AG10803 (cell line): ENCODE data around the gene AKNA.

Experiments
- DNase-seq: peaks from one replicate; pipeline ENCODE4 v3.0.0; 2010; ENCODE audit warnings: low read depth
- H3K4me3 ChIP-seq: 2 replicates; pipeline ENCODE4 v1.5.1; 2011; ENCODE audit warnings: mild to moderate bottlenecking, low read length, control low read depth
- TF ChIP-seq, protein P1 (sequence below): conservative IDR thresholded peaks from 2 replicates; pipeline ENCODE4 v1.5.1; 2011; ENCODE audit warnings: mild to moderate bottlenecking, low read length, control low read depth, inconsistent platforms

The AKNA gene, protein sequence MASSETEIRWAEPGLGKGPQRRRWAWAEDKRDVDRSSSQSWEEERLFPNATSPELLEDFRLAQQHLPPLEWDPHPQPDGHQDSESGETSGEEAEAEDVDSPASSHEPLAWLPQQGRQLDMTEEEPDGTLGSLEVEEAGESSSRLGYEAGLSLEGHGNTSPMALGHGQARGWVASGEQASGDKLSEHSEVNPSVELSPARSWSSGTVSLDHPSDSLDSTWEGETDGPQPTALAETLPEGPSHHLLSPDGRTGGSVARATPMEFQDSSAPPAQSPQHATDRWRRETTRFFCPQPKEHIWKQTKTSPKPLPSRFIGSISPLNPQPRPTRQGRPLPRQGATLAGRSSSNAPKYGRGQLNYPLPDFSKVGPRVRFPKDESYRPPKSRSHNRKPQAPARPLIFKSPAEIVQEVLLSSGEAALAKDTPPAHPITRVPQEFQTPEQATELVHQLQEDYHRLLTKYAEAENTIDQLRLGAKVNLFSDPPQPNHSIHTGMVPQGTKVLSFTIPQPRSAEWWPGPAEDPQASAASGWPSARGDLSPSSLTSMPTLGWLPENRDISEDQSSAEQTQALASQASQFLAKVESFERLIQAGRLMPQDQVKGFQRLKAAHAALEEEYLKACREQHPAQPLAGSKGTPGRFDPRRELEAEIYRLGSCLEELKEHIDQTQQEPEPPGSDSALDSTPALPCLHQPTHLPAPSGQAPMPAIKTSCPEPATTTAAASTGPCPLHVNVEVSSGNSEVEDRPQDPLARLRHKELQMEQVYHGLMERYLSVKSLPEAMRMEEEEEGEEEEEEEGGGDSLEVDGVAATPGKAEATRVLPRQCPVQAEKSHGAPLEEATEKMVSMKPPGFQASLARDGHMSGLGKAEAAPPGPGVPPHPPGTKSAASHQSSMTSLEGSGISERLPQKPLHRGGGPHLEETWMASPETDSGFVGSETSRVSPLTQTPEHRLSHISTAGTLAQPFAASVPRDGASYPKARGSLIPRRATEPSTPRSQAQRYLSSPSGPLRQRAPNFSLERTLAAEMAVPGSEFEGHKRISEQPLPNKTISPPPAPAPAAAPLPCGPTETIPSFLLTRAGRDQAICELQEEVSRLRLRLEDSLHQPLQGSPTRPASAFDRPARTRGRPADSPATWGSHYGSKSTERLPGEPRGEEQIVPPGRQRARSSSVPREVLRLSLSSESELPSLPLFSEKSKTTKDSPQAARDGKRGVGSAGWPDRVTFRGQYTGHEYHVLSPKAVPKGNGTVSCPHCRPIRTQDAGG (N-terminal part only)

DNA sequence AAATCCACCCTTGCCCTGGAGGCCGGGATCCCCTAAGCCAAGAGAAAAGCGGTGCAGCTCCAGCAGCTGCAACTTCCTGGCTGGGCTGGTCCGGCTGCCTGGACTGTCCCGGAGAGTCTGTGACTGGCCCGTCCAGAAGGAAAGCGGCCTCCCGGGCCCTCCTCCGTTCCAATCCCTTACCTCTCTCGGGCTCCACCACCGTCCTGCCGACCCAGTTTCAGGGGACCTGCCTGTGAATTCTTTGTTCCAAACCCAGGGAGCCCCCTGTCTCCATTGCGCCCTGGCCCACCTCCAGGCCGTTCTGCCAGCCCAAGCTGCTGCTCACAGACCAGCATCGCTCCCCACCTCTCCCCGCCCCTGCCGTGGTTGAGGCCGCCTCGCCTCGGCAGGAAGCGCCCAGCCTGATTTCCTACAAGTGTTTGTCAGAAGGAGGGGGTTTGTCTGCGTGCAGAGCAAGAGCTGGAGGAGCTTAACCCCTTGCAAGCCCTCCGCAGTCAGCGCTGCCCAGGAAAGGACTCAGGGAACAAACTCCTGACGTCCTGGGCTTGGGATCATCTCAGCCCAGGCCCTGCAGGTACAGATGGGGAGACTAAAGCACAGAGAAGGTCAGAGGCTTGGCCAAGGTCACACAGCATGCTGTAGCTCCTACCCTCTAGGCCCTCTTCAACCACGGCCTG, at the start of gene AKNA:
Gene AKNA (minus strand): TSS at position 303 of the 677 bp plus-strand sequence. CDS start 6,649 bp downstream, outside the sequence.
- H3K4me3 ChIP-seq = peak within 1 kb of the TSS; percentile 72
- peak; percentile 78 for DNase-seq
- TF ChIP-seq, protein P1, sequence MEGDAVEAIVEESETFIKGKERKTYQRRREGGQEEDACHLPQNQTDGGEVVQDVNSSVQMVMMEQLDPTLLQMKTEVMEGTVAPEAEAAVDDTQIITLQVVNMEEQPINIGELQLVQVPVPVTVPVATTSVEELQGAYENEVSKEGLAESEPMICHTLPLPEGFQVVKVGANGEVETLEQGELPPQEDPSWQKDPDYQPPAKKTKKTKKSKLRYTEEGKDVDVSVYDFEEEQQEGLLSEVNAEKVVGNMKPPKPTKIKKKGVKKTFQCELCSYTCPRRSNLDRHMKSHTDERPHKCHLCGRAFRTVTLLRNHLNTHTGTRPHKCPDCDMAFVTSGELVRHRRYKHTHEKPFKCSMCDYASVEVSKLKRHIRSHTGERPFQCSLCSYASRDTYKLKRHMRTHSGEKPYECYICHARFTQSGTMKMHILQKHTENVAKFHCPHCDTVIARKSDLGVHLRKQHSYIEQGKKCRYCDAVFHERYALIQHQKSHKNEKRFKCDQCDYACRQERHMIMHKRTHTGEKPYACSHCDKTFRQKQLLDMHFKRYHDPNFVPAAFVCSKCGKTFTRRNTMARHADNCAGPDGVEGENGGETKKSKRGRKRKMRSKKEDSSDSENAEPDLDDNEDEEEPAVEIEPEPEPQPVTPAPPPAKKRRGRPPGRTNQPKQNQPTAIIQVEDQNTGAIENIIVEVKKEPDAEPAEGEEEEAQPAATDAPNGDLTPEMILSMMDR = no peak

DNA sequence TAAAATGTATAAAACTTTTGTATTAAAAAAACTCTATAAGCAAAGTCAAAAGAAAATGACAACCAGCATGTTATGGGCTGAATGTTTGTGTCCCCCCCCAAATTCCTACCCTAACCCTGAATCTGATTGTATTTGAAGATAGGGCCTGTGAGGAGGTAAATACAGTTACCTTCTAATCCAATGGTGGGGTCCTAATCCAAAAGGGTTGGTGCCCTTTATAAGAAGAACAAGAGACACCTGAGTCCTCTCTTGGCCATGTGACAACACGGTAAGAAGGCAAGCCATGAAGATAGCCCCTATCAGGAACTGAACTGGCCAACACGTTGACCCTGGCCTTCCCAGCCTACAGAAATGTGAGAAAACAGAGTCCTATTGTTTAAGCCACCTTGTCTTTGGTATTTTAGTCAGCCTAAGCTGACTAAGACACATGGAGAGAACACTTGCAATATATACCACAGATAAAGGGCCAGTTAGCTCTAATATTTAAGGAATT, 49.7 kb upstream of the AKNA start:
- TF ChIP-seq, protein P1 = no peak

DNA sequence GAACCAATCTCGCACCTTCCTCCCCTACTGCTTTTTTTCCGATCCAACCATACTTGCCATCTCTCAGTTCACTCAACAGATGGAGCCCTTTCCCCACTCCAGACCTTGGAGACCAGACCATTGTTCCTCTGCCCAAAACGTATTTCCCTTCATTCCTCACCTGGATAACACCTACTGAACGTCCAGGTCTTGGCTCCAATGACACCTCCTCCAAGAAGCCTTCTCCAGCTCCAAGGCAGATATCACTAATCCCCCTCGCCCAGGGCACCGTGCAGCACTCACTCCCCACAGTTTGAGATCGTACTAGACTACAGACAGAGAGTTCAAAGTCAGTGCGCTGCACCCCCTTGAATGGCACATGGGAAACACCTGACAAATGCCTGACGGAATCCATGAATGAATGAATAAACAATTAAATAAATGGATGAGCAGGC, 47.1 kb upstream of the AKNA start:
- peak; percentile 31 for DNase-seq
- TF ChIP-seq, protein P1 = peak; percentile 79
- H3K4me3 ChIP-seq = no peak overlapping the region

More for the DNA sequence above, 49.7 kb upstream of the AKNA start:
- no peak for DNase-seq
- no peak overlapping the region for H3K4me3 ChIP-seq

DNA sequence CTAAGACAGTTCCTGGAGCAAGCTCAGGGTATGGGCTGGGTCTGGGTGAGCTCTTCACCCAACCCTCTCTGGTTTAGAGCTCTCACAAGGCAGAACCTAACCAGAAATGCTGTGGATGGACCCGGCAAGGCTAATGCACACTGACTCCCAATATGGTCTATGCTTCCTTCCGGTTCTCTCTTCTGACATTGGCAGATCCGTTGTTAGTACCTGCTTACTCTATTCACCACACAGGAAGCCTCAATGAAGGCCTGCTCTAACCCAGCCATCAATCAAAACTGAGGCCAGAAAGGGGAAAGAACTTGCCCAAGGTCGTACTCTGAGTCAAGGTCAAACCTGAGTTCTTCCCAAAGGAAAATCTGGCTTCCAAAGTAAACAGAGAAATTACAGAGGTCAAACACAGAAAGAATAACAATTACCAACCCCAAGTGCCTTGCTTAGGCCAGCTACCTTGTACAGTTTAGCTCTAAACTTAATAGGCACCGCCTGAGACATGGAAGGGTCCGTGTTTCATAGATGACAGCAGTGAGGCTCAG, 46.0 kb upstream of the AKNA start:
- TF ChIP-seq, protein P1 = no peak
- DNase-seq = no peak
- no peak overlapping the region for H3K4me3 ChIP-seq

DNA sequence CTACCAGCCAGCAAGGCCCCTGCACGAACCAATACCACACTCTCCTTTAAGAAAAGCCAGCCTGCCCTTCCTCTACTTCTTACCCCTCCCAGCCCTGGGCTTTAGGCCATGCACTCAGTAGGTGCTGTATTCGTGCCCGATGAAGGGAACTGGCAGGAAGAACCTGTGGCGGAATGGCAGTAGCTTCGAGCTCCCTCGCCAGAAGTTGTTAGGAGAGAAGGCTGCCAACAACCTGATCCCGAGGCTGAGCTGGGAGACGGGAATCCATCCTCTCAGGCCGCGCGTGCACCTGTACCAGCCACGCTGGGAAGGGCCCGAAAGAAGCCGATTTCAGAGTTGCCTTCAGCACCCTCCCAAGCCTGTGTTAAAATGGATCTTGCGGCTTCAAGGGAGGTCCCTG, 45.3 kb upstream of the AKNA start:
- TF ChIP-seq, protein P1 = no peak
- H3K4me3 ChIP-seq = no peak overlapping the region
- no peak for DNase-seq
